Measurements from ENCODE around the gene SMTNL2. TPM values are rescaled to one million over a fixed set of nuclear protein-coding genes. Genes with fewer than 3 reads are reported as not detected.

Gene SMTNL2
- total and polyA plus RNA-seq, 2 of the 4 experiments (the other 2 are of a cell fraction) = not detected

DNA sequence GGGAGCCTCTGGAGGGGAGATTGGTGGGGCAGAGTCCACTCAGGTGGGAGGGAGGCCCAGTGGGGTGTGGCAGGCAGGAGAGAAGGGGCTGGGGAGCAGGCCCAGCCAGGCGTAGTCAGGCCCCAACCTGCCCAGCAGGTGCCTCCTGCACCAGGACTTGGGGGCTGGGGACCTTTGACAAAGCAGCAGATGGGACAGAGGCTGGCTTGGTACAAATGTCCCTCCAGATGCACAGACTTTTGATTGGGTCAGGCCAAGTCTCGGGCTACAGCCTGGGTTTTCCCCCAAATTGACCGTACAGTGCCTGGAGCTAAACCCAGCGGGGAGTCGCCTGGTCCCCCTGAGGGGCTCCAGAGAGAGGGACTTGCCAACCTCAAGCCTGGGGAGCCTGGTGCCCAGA is 24.4 kb upstream of the SMTNL2 start:
- H2AK5ac ChIP-seq (ENCODE audit: low read depth, low read length) = no peak overlapping the region
- intact Hi-C loops (cut with micrococcal nuclease) = loop anchor here (5.0 to 10.0 kb wide), 2 partner anchors 138 to 325 kb away; no protein-coding TSS in a partner anchor
- H4K91ac ChIP-seq (ENCODE audit: insufficient read depth, low read depth, low read length) = no peak overlapping the region
- peaks cover 0 to 2% of the 10 kb centered on the region in 2 experiments; a peak in 1 of 4 replicates for H3K79me1 ChIP-seq (ENCODE audit: low read depth in 1 of 2, low read length in 2 of 2)
- in situ Hi-C loops (cut with MboI; ENCODE audit: low sequenced_read_pairs) = loop anchor here (10.0 kb wide), 1 partner anchor 65 kb away; the partner anchor contains the start of gene SPNS2
- CTCF ChIA-PET = no interaction called here
- H2AK9ac ChIP-seq (replicated peaks; ENCODE audit: low read depth, low read length, poor library complexity) = no peak overlapping the region
- H3K27ac ChIP-seq (ENCODE audit: insufficient read depth, low read length) = no peak overlapping the region
- H3K9ac ChIP-seq (ENCODE audit: low read depth, low read length) = no peak overlapping the region
- ATAC-seq (ENCODE audit: low read depth) = no peak
- no TSS peak for BruUV-seq (replicated peaks)
- DNase-seq = no peak
- no peak overlapping the region for H3K56ac ChIP-seq (ENCODE audit: extremely low read depth, insufficient read depth, low read length)
- no peak overlapping the region for H2BK120ac ChIP-seq (ENCODE audit: low read depth, low read length)
- H3K4me2 ChIP-seq (ENCODE audit: low read depth, low read length) = no peak overlapping the region
- no peak overlapping the region for H4K8ac ChIP-seq (ENCODE audit: low read depth in 2 of 2, low read length in 2 of 2)
- H2BK5ac ChIP-seq (ENCODE audit: low read depth, low read length, poor library complexity, severe bottlenecking) = no peak overlapping the region
- TF ChIP-seq POLR2A (IDR thresholded peaks at IDR 0.05; ENCODE audit: low read depth, low read length) (no peak), MAFK (IDR thresholded peaks at IDR 0.05; ENCODE audit: low read depth, low read length) (no peak), SMC3 (IDR thresholded peaks at IDR 0.05; ENCODE audit: low read depth, low read length) (no peak), BHLHE40 (IDR thresholded peaks at IDR 0.05; ENCODE audit: low read depth, low read length) (no peak), ELK1 (IDR thresholded peaks at IDR 0.05; ENCODE audit: borderline replicate concordance, low read depth, low read length) (no peak), MAZ (IDR thresholded peaks at IDR 0.05; ENCODE audit: borderline replicate concordance, low read depth, low read length) (no peak), MXI1 (IDR thresholded peaks at IDR 0.05; ENCODE audit: borderline replicate concordance, low read depth, low read length) (no peak), NFE2L2 (IDR thresholded peaks at IDR 0.05; ENCODE audit: low read depth, low read length) (no peak), RCOR1 (IDR thresholded peaks at IDR 0.05; ENCODE audit: insufficient replicate concordance, low read length) (no peak), CHD1 (IDR thresholded peaks at IDR 0.05; ENCODE audit: low read depth, low read length) (no peak), CEBPB (IDR thresholded peaks at IDR 0.05; ENCODE audit: low read depth, low read length) (no peak)
- TF ChIP-seq, protein P1, sequence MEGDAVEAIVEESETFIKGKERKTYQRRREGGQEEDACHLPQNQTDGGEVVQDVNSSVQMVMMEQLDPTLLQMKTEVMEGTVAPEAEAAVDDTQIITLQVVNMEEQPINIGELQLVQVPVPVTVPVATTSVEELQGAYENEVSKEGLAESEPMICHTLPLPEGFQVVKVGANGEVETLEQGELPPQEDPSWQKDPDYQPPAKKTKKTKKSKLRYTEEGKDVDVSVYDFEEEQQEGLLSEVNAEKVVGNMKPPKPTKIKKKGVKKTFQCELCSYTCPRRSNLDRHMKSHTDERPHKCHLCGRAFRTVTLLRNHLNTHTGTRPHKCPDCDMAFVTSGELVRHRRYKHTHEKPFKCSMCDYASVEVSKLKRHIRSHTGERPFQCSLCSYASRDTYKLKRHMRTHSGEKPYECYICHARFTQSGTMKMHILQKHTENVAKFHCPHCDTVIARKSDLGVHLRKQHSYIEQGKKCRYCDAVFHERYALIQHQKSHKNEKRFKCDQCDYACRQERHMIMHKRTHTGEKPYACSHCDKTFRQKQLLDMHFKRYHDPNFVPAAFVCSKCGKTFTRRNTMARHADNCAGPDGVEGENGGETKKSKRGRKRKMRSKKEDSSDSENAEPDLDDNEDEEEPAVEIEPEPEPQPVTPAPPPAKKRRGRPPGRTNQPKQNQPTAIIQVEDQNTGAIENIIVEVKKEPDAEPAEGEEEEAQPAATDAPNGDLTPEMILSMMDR (conservative IDR thresholded peaks at IDR 0.05; ENCODE audit: low read depth, low read length) = no peak
- TF ChIP-seq, protein P2, sequence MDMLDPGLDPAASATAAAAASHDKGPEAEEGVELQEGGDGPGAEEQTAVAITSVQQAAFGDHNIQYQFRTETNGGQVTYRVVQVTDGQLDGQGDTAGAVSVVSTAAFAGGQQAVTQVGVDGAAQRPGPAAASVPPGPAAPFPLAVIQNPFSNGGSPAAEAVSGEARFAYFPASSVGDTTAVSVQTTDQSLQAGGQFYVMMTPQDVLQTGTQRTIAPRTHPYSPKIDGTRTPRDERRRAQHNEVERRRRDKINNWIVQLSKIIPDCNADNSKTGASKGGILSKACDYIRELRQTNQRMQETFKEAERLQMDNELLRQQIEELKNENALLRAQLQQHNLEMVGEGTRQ (IDR thresholded peaks at IDR 0.05; ENCODE audit: low read depth, low read length) = no peak
- no peak overlapping the region for H3K14ac ChIP-seq (replicated peaks; ENCODE audit: low read depth, low read length)
- WGBS, 2 experiments (ENCODE audit: extremely low coverage in 2 of 2, insufficient read length in 1 of 2) = 100% methylated on average over 2 of the region's 5 CpGs; no CpG with 5 or more reads in 1 of the 2 experiments
- no peak overlapping the region for H2BK20ac ChIP-seq (ENCODE audit: low read depth, low read length)
- no peak overlapping the region for H3K18ac ChIP-seq (ENCODE audit: low read depth, low read length)
- H3K4me1 ChIP-seq (ENCODE audit: control insufficient read depth, insufficient read depth, low read length) = peaks cover 2% of the 10 kb centered on the region
- H3K4ac ChIP-seq (ENCODE audit: low read depth, low read length) = no peak overlapping the region
- no peak overlapping the region for H3K23ac ChIP-seq (ENCODE audit: low read depth, low read length)
- peaks cover 5% of the 10 kb centered on the region; the same call in 1 of the 2 replicates for H3K27me3 ChIP-seq (ENCODE audit: control insufficient read depth, insufficient read depth, low read length)
- H4K20me1 ChIP-seq (ENCODE audit: insufficient read depth, low read length) = no peaks in the 10 kb centered on the region
- no peaks in the 10 kb centered on the region for H3K9me3 ChIP-seq (ENCODE audit: control insufficient read depth, insufficient read depth, low read length)
- POLR2A ChIA-PET (ENCODE audit: unreplicated experiment) = no interaction called here
- no peaks in the 10 kb centered on the region for H3K36me3 ChIP-seq (ENCODE audit: control insufficient read depth, insufficient read depth, low read length)
- no peak overlapping the region for H4K5ac ChIP-seq (ENCODE audit: low read depth, low read length)
- H2AFZ ChIP-seq (replicated peaks; ENCODE audit: low read length, poor library complexity) = no peak overlapping the region
- no peak overlapping the region for H3K4me3 ChIP-seq (ENCODE audit: insufficient read depth, low read depth, low read length)
- no peaks in the 10 kb centered on the region for H3K9me1 ChIP-seq (ENCODE audit: insufficient read depth, low read length)
- no peak overlapping the region for H2BK15ac ChIP-seq (ENCODE audit: low read depth, low read length)
- dilution Hi-C loops (cut with HindIII; ENCODE audit: low sequenced_read_pairs, unreplicated experiment) = no loop called here

All from IMR-90 (cell line).